ES-I3 (cell line): ENCODE data around the gene HES5.

ENCODE experiments used
- H3K36me3 ChIP-seq: 2 replicates; pipeline ENCODE4 v1.6.1; 2013; ENCODE audit warnings: mild to moderate bottlenecking, low read length, control low read depth, moderate library complexity; ENCODE audit not compliant: insufficient read depth
- H3K4me1 ChIP-seq: 2 replicates; pipeline ENCODE4 v1.6.1; 2013; ENCODE audit warnings: mild to moderate bottlenecking, control low read depth, low read length; ENCODE audit not compliant: insufficient read depth
- H3K9ac ChIP-seq: 2 replicates; pipeline ENCODE4 v1.6.1; 2013; ENCODE audit warnings: low read depth, mild to moderate bottlenecking, low read length, moderate library complexity
- H3K9me3 ChIP-seq: 2 replicates; pipeline ENCODE4 v1.6.1; 2013; ENCODE audit warnings: mild to moderate bottlenecking, low read length, moderate library complexity; ENCODE audit not compliant: control insufficient read depth, insufficient read depth

HES5 gene

GRCh38 chr1:2479186-2479585, 50.9 kb downstream of the HES5 start:
- H3K9me3 ChIP-seq, result no peaks in the 10 kb centered on the region
- H3K4me1 ChIP-seq, result peaks cover 6% of the 10 kb centered on the region; the same call in 1 of the 2 replicates
- H3K36me3 ChIP-seq, result no peaks in the 10 kb centered on the region
- no peak overlapping the region for H3K9ac ChIP-seq
